Left ventricle myocardium inferior (tissue), 1 donor: Measurements from ENCODE around the gene PHACTR3. TPM values are rescaled to one million over a fixed set of nuclear protein-coding genes. Genes with fewer than 3 reads are reported as not detected.

Experiments
- DNase-seq: peaks from one replicate; pipeline ENCODE4 v3.0.0-alpha.2; 2020
- H3K27ac ChIP-seq: fragments of 200-600 bp; replicated peaks from 2 replicates; pipeline ENCODE4 v1.8.0; 2021
- H3K27me3 ChIP-seq: fragments of 200-600 bp; 2 replicates; pipeline ENCODE4 v1.8.0; 2021; ENCODE audit warnings: low read depth
- H3K36me3 ChIP-seq: fragments of 200-600 bp; 2 replicates; pipeline ENCODE4 v1.8.0; 2021
- H3K4me1 ChIP-seq: fragments of 200-600 bp; 2 replicates; pipeline ENCODE4 v1.8.0; 2021
- H3K4me3 ChIP-seq: fragments of 200-600 bp; 2 replicates; pipeline ENCODE4 v1.8.0; 2021; ENCODE audit warnings: mild to moderate bottlenecking, moderate library complexity
- H3K9me3 ChIP-seq: fragments of 200-600 bp; replicated peaks from 2 replicates; pipeline ENCODE4 v1.8.0; 2021
- CTCF ChIP-seq: fragments of 200-600 bp; IDR thresholded peaks from 2 replicates; pipeline ENCODE4 v1.8.0; 2021; ENCODE audit warnings: antibody characterized with exemption, mild to moderate bottlenecking, borderline replicate concordance
- intact Hi-C: fragments of 100-400 bp; cut with micrococcal nuclease; formaldehyde crosslinking; loops from one replicate; pipeline ENCODE4 v1.11.0; 2022
- total RNA-seq: library from RNA; stranded (reverse); fragmentation: NEBNext Ultra II Directional; extraction: Animal tissue kit (Norgen Biotek cat#: 25700); gene quantifications from one replicate; pipeline ENCODE4 v1.2.1, GENCODE V29; 2021
- donor health status: DM: no; HTN: yes; CAD: no; lungs with severe emphysema.

Gene PHACTR3
- total RNA-seq, 1 donor from 2014 or later: 4.3 TPM

- Histone ChIP-seq H3K4me3 (no peak overlapping the region), H3K4me1 (peaks cover 4% of the 10 kb centered on the region)
- intact Hi-C loops: no loop called here
Measured at GRCh38 chr20:59743767-59744485, 139.6 kb downstream of the PHACTR3 start.

GRCh38 chr20:59744756-59745155 is 140.4 kb downstream of the PHACTR3 start:
- Histone ChIP-seq H3K36me3 (no peaks in the 10 kb centered on the region), H3K4me3 (no peak overlapping the region), H3K27ac (no peak overlapping the region), H3K27me3 (peaks cover 29% of the 10 kb centered on the region), H3K4me1 (peaks cover 13% of the 10 kb centered on the region), H3K9me3 (no peaks in the 10 kb centered on the region)
- DNase-seq: no peak
- intact Hi-C loops: no loop called here
- TF ChIP-seq CTCF: no peak

More at GRCh38 chr20:59743767-59744485, 139.6 kb downstream of the PHACTR3 start:
- no peak overlapping the region for H3K27ac ChIP-seq
- no peaks in the 10 kb centered on the region for H3K36me3 ChIP-seq
- no peaks in the 10 kb centered on the region for H3K9me3 ChIP-seq
- DNase-seq: no peak
- H3K27me3 ChIP-seq: peaks cover 37% of the 10 kb centered on the region
- no peak for TF ChIP-seq CTCF

- TF ChIP-seq CTCF: no peak
Measured at GRCh38 chr20:59745201-59745600, 140.9 kb downstream of the PHACTR3 start.

GRCh38 chr20:59745716-59746115 is 141.4 kb downstream of the PHACTR3 start:
- no peaks in the 10 kb centered on the region for H3K36me3 ChIP-seq
- no peak for TF ChIP-seq CTCF
- no peak for DNase-seq
- H3K27me3 ChIP-seq: peaks cover 31% of the 10 kb centered on the region
- H3K4me1 ChIP-seq: peaks cover 16% of the 10 kb centered on the region
- H3K4me3 ChIP-seq: no peak overlapping the region
- no peak overlapping the region for H3K27ac ChIP-seq
- H3K9me3 ChIP-seq: no peaks in the 10 kb centered on the region
- intact Hi-C loops: no loop called here

More at GRCh38 chr20:59745201-59745600, 140.9 kb downstream of the PHACTR3 start:
- H3K36me3 ChIP-seq: no peaks in the 10 kb centered on the region
- no peak for DNase-seq
- H3K27ac ChIP-seq: no peak overlapping the region
- H3K4me1 ChIP-seq: peaks cover 15% of the 10 kb centered on the region
- H3K27me3 ChIP-seq: peaks cover 28% of the 10 kb centered on the region
- no peaks in the 10 kb centered on the region for H3K9me3 ChIP-seq
- intact Hi-C loops: no loop called here
- H3K4me3 ChIP-seq: no peak overlapping the region

- intact Hi-C loops: no loop called here
- H3K27ac ChIP-seq: no peak overlapping the region
- H3K36me3 ChIP-seq: no peaks in the 10 kb centered on the region
- H3K9me3 ChIP-seq: no peaks in the 10 kb centered on the region
- H3K27me3 ChIP-seq: peaks cover 30% of the 10 kb centered on the region
- H3K4me1 ChIP-seq: peaks cover 20% of the 10 kb centered on the region
- TF ChIP-seq CTCF: no peak
- DNase-seq: no peak
- H3K4me3 ChIP-seq: no peak overlapping the region
Measured at GRCh38 chr20:59746155-59746554, 141.8 kb downstream of the PHACTR3 start.
